Motor neuron (in vitro differentiated cells): ENCODE measurements around the gene ULK4. TPM values are rescaled to one million over a fixed set of nuclear protein-coding genes. Genes with fewer than 3 reads are reported as not detected.

Source experiments
- ATAC-seq, 8 experiments: fragments of 200-7000 bp; cut with Tn5 transposase; replicated peaks in 6 of 8; 2 replicates each; pipeline ENCODE4 v1.8.0; 2021; ENCODE audit warnings: mild to moderate bottlenecking in 8 of 8, moderate library complexity in 8 of 8
- H3K27ac ChIP-seq, 2 donors: fragments of 250-450 bp; sonication (Bioruptor Pico); 2 replicates each; pipeline ENCODE4 v1.9.0; 2021; ENCODE audit warnings: antibody characterized with exemption in 2 of 2, mild to moderate bottlenecking in 2 of 2, moderate library complexity in 1 of 2
- H3K4me1 ChIP-seq, 2 donors: fragments of 250-450 bp; sonication (Bioruptor Pico); replicated peaks in 1 of 2; 2 replicates each; pipeline ENCODE4 v1.6.1; 2021; ENCODE audit warnings: antibody characterized with exemption in 2 of 2, mild to moderate bottlenecking in 2 of 2, moderate library complexity in 1 of 2
- H3K4me3 ChIP-seq, 5 donors: fragments of 250-450 bp; sonication (Bioruptor Pico); 2 replicates each; pipeline ENCODE4 v1.9.0; 2021; ENCODE audit warnings: antibody characterized with exemption in 5 of 5, mild to moderate bottlenecking in 5 of 5, moderate library complexity in 4 of 5
- WGBS, 10 experiments: fragments of 450-650 bp; shearing (Covaris generic); methylation state at CpG; one replicate each; pipeline ENCODE4 v1.0.0; 2022; 5-methylcytosine and 5-hydroxymethylcytosine counted together
- in situ Hi-C, 9 experiments: fragments of 400-800 bp; cut with MboI; loops; one replicate each; pipeline ENCODE4 v1.15.0; 2021; ENCODE audit warnings: low sequenced_read_pairs in 9 of 9, low pct_unique_long_range_greater_than_20kb in 2 of 9; ENCODE audit not compliant: unreplicated experiment in 9 of 9
- total RNA-seq, 8 experiments: library from RNA; unstranded; fragments of 300-600 nt; gene quantifications; 2 replicates each; pipeline versions ENCODE4 v1.2.3 to v1.2.4, GENCODE V29; 2022

The ULK4 gene
- total RNA-seq, 8 experiments from 2014 or later: 4.3 to 21.7 (median 9.5) TPM

DNA sequence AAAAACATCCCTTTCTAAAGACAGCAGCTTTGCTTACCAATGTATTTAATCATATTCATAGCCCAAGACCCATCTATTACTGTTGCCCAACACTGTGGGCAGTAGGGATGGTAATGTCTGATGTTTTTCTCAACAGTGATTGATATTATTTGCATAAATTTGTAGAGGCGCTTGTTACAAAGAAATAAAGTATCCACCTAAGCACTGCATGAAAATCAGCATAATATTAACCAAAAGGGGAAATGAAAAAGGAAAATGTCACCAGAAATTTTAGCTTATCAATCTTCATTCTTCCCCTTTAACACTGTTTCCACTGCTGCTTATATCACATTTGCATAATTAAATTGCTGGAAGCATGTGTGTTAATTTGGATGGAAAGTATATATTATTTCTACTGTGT lies 622.1 kb downstream of the ULK4 start:
- in situ Hi-C loops: no loop called here
- no peak overlapping the region for H3K4me3 ChIP-seq
- peak in 1 of 8 experiments; percentile 9 for ATAC-seq
- WGBS, 10 experiments: 40 to 100% (median 89%) methylated on average over 1 of the region's 1 CpG; no CpG with 5 or more reads in 3 of the 10 experiments
- H3K27ac ChIP-seq: no peak overlapping the region
- no peaks in the 10 kb centered on the region for H3K4me1 ChIP-seq

DNA sequence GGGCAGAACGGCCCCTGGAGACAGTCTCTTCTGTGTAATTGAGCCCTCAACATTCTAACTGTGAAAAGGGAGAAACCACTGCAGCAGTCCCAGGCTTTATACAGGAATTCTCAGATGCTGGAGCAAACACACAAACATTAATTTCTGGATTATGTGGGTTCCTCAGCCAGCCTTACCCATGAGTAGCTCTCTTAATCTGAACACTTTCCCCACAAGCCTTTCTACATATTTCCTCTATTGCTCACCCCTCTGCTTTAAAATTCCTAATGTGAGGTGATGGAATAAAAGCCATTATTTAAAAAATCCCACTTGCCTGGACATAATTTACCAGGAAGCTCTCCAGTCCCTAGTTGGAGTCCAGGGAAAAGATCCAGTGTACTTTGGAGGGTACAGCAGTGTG lies 623.6 kb downstream of the ULK4 start:
- in situ Hi-C loops: no loop called here
- 14 to 67% (median 43%) methylated on average over 1 of the region's 1 CpG; no CpG with 5 or more reads in 7 of the 10 experiments for WGBS, 10 experiments
- Histone ChIP-seq H3K4me3 (no peak overlapping the region), H3K27ac (no peak overlapping the region), H3K4me1 (no peaks in the 10 kb centered on the region)
- no peak for ATAC-seq

DNA sequence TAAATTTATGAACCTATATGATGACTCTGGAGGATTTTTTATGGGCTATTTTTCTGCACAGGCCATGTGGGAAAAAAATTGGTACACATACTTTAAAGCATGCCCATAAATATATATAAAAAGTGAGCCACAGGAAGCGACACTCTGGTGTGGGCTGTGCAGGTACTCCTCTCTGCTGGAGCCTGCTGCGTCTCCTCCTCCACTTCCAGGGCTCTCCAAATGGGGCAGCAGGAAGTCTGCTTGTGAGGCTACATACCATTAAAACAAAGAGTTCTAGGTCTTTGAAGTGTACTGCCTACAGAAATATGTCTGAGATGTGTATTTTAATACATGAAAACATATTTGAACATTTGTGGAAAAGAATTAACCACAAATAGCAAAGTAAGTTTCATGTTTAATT lies 627.5 kb downstream of the ULK4 start:
- no peak overlapping the region for H3K27ac ChIP-seq
- no peak for ATAC-seq
- 20 to 100% (median 71%) methylated on average over 1 to 2 of the region's 2 CpGs; no CpG with 5 or more reads in 5 of the 10 experiments for WGBS, 10 experiments
- no peak overlapping the region for H3K4me3 ChIP-seq
- peaks cover 0 to 6% of the 10 kb centered on the region in 2 donors for H3K4me1 ChIP-seq
- in situ Hi-C loops: no loop called here

DNA sequence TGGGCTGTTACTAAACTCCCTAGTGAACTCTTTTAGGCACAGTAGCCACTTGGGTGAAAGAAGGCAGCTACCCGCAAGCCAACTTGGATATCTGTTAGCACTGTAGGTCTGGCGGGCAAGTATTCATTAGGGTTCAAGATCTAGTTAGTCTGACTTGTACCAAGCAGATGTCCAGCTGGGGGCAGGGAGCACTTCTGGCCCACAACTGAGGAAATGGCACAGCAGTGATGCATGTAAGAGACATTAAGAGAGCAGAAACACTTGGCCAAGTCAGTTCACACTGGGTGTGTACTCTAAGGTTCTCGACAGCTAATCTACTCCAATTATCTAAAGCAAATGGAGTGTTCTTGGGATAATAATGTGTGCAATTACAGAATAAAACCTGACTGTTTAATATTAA lies 630.9 kb downstream of the ULK4 start:
- Histone ChIP-seq H3K27ac (no peak overlapping the region), H3K4me3 (no peak overlapping the region), H3K4me1 (peaks cover 0 to 6% of the 10 kb centered on the region in 2 donors)
- ATAC-seq: no peak
- WGBS, 10 experiments: 50 to 100% (median 88%) methylated on average over 1 to 3 of the region's 3 CpGs; no CpG with 5 or more reads in 3 of the 10 experiments
- in situ Hi-C loops: no loop called here

DNA sequence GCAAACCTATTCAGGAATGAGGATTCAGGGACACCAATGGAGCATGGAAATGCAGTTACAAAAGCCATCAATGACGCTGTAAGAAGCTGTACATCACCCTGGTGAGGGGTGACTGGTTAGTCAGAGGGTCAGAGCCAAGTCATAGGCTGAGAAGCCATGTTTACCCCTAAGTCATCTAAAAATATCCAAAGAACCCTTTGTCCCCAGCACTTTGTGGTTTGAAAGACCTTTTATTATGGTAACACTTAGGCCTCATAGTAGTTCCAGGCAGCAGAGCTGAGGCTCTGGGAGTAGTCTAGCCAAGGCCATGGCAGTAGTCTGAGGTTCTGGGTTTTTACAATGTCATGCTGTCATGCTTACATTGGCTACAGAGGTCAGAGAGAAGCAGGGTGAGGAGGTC lies 631.4 kb downstream of the ULK4 start:
- ATAC-seq: peak in 3 of 8 experiments; percentile 38 to 59 (median 56)
- in situ Hi-C loops: no loop called here
- H3K4me3 ChIP-seq: no peak overlapping the region
- WGBS, 10 experiments: 20 to 100% (median 57%) methylated on average over 1 of the region's 1 CpG; no CpG with 5 or more reads in 7 of the 10 experiments
- H3K4me1 ChIP-seq: peaks cover 0 to 6% of the 10 kb centered on the region in 2 donors
- H3K27ac ChIP-seq: no peak overlapping the region

DNA sequence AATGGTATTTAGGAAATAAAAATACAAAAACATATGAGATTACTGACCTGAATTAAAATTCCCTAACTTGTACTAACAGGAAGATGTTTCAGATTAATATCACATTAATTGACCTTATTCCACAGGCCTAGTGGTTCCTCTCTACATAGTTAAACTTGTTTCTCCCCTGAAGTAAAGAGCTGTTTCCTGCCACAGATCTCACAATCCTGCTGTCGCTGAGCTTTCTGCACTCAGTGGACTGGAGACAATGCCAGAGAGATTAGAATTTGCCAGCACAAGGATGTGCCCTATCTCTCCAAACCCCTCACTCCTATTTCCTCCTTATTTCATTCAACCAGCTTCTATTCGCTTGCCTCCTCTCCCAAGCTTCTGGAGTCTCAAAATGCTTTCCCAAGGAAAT lies 632.0 kb downstream of the ULK4 start:
- H3K27ac ChIP-seq: no peak overlapping the region
- WGBS, 10 experiments: 37 to 100% (median 79%) methylated on average over 1 to 2 of the region's 2 CpGs; no CpG with 5 or more reads in 2 of the 10 experiments
- no peak overlapping the region for H3K4me3 ChIP-seq
- in situ Hi-C loops: no loop called here
- H3K4me1 ChIP-seq: peaks cover 0 to 6% of the 10 kb centered on the region in 2 donors
- ATAC-seq: no peak

DNA sequence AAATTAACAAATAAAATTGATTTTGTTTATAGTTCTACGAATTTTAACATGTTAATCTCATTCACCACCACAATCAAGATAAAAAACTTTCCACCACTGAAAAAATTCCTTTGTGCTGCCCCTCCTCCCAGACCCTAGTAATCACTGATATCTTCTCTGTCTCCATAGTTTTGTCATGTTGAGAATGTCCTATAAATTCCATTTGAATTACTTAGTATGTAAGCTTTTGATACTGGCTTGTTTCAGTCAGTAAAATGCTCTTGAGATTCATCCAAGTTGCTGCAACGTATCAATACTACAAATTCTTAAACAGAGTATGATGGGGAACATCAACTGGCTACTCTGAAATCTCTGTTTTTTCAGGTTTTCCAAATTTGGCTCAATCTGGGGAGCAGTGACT lies 633.0 kb downstream of the ULK4 start:
- peaks cover 0 to 6% of the 10 kb centered on the region in 2 donors for H3K4me1 ChIP-seq
- WGBS, 10 experiments: 13 to 92% (median 79%) methylated on average over 1 to 2 of the region's 2 CpGs; no CpG with 5 or more reads in 1 of the 10 experiments
- no peak overlapping the region for H3K4me3 ChIP-seq
- in situ Hi-C loops: no loop called here
- no peak overlapping the region for H3K27ac ChIP-seq
- ATAC-seq: no peak

DNA sequence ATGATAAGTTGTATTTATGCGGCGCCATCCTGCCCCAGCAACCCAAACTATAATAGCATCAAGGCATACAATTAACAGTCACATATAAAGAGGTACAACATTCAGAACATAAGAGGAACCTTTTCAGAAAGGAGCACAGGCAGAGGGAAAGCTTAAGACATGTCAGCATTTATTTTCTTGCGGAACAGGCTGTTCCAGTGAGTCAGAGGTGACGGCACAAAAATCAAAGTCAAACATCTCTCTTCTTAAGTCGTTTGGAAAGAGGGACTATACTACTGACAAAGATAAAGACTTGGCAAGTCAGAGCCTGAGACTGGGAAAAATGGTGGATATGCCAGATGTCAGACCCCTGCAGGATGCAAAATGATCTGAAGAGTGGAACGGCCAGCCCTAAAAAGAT lies 634.2 kb downstream of the ULK4 start:
- peaks cover 0 to 6% of the 10 kb centered on the region in 2 donors for H3K4me1 ChIP-seq
- no peak for ATAC-seq
- WGBS, 10 experiments: 63 to 88% (median 75%) methylated on average over 2 to 6 of the region's 6 CpGs; no CpG with 5 or more reads in 1 of the 10 experiments
- no peak overlapping the region for H3K4me3 ChIP-seq
- no peak overlapping the region for H3K27ac ChIP-seq
- in situ Hi-C loops: no loop called here

DNA sequence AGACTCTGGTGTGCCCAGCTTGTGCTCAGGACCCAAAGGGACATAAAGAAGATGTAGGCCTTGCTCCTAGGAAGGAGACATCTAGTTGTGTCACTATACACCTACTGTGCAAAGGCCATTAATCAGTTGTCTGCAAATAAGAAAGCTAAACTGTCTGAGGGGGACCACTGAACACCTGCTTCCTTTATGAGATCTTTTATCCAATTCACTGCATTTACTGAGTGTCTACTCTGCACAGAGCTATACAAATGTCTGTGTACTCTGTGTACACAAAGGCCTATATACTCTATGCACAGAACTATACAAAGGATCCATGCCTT lies 637.8 kb downstream of the ULK4 start:
- H3K4me3 ChIP-seq: no peak overlapping the region
- in situ Hi-C loops: no loop called here
- peak in 2 of 8 experiments; percentile 25 to 82 for ATAC-seq
- H3K27ac ChIP-seq: no peak overlapping the region
- H3K4me1 ChIP-seq: no peaks in the 10 kb centered on the region

DNA sequence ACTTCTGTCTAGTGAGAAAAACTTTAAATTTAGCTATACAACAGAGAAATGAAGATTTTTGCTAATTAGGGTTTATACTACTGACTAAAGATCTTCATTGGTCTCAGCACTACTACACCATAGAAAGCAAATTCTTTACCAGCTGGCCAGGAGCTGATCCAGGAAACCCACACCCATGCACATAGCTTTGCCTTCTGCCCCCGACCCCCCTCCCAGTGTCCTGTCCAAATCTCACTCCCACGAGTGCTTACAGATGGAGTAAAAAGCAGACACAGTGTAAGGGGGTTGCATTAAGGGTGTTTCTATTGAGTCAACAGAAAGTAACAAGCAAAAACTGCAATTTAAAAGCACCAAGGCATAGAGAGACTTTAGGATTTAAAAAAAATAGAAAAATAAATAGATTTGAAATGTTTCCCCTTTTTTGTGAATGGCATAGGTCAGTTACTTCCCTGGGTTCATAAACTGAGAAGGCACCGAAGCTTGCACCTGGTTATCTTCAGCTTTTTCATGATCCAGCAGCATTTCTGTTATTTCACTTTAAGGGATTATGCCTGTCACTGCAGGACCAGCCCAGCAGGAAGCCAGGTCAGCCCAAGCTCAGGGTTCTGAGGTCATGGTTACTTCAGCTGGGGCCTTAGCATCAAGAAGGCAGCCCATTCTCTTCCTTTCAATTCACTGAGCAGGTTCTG lies 638.3 kb downstream of the ULK4 start:
- H3K4me1 ChIP-seq: no peaks in the 10 kb centered on the region
- peak in 2 of 8 experiments; percentile 48 to 55 for ATAC-seq
- H3K27ac ChIP-seq: no peak overlapping the region
- WGBS, 10 experiments: 25 to 100% (median 45%) methylated on average over 1 to 3 of the region's 3 CpGs; no CpG with 5 or more reads in 2 of the 10 experiments
- H3K4me3 ChIP-seq: no peak overlapping the region
- in situ Hi-C loops: no loop called here

DNA sequence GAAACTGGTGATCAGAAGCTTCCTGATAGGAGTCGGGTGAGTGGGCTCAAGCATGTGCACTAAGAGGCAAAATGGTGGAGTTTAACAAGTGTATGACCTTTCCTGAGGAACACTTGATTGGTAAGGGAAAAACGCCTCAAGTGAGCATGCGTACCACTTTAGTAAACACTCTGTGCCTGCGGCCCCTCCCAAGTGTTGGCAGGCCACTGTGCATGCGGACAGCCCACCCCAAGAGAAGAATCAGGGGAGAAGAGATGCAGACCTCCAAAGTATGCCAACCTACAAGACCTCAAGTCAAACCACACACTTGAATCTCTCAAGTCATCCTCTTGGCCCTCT lies 640.3 kb downstream of the ULK4 start:
- H3K27ac ChIP-seq: no peak overlapping the region
- H3K4me3 ChIP-seq: no peak overlapping the region
- no peaks in the 10 kb centered on the region for H3K4me1 ChIP-seq
- no peak for ATAC-seq
- 86 to 100% (median 93%) methylated on average over 2 to 4 of the region's 5 CpGs; no CpG with 5 or more reads in 5 of the 10 experiments for WGBS, 10 experiments
- in situ Hi-C loops: no loop called here

DNA sequence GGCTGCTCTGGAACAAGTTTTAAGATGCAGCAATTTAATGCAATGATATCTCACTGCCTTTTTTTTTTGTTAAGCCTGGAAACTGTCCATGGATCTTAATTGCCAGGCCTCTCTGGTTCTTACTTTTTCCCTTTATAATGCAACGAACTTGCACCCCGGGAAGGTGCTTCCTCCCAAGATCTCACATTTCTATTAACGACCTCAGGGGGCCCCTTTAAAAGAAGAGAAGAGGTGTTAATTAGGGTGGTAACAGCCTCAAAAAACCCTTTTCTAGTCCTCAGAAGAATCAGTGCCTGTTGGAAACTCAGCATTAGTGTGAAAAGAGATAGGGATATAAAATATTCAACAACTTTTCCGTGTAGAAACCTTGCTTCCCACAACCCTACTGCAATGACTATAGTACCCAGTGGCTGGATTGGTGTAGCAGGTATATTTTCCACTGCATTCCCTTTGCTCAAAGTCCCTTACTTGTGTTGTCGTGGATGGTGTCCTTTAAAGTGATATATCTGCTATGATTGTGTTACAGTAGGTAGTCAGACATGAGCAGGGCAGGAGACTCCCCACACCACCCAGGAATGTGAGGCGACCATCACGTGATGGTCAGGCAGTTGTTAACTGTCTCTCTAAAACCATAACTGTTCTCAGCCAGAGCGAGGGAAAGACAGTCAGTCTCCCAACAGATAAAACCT lies 640.8 kb downstream of the ULK4 start:
- in situ Hi-C loops: no loop called here
- no peak overlapping the region for H3K27ac ChIP-seq
- H3K4me1 ChIP-seq: no peaks in the 10 kb centered on the region
- H3K4me3 ChIP-seq: no peak overlapping the region
- ATAC-seq: no peak
- WGBS, 10 experiments: 31 to 100% (median 47%) methylated on average over 1 to 8 of the region's 8 CpGs; no CpG with 5 or more reads in 2 of the 10 experiments

DNA sequence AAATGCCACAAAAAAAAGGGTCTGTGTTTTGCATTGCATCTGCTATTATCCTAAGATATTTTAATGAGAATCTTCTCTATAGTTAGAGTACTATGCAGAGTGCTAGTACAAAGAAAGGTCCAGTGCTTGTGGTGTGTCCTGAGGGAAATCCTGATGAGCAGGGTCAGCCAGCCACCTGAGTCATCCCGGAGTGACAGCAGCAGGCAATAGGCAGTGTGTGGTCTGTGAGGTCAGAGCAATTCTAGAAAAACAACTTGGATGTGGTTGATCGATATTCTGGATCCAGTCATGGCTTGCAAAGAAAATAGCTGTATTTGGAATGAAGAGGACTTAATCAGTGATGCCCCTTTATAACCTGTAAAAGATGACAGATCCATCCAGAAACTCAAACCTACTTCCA lies 643.4 kb downstream of the ULK4 start:
- H3K27ac ChIP-seq: no peak overlapping the region
- WGBS, 10 experiments: 20 to 100% (median 73%) methylated on average over 1 to 2 of the region's 2 CpGs; no CpG with 5 or more reads in 3 of the 10 experiments
- in situ Hi-C loops: no loop called here
- ATAC-seq: peak in 6 of 8 experiments; percentile 49 to 90 (median 82)
- no peak overlapping the region for H3K4me3 ChIP-seq
- H3K4me1 ChIP-seq: no peaks in the 10 kb centered on the region
